Smooth muscle cell of the coronary artery (primary cell): ENCODE results near the gene ATF1. TPM values are rescaled to one million over a fixed set of nuclear protein-coding genes. Genes with fewer than 3 reads are reported as not detected.

Experiments
- total RNA-seq: library from RNA; depleted of rRNA; stranded (reverse); fragments of >200 nt; gene quantifications from 2 replicates; pipeline ENCODE4 v1.2.3, GENCODE V29; 2014; ENCODE audit warnings: low replicate concordance

The ATF1 gene
- total RNA-seq: 23.2 and 28.8 TPM in 2 replicates

DNA sequence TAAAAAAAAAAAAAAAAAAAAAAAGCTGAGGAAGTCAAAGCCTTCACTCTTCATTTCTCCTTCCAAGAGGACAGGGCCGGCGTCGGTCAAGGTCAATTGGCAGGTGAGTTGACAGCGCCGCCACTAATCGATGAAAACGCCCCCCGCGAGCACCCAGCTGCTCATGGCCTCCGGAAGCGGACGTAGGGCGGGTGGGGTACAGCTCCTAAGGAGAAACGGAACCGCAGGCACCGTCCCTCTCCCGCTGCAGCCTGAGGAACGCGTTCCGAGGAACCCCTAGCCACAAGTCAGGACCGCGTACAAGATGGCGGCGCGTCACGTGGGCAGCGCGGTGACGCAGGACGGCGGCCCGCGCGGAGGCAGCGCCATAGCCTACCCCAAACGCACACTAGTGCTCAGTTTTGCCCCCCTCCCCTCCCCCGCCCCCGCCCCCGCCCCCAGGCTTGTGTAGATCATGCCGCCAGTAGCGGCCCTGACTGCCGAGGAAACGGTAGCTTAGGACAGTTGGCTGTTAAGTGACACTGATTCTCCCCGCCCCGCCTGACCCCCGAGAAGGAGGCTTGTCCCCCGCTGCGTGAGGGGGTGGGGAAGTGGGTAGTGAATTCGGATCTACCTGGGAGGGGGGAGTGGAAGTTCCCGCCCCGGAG is at the start of gene ATF1:
TSS of gene ATF1 (plus strand) at position 463 of the 647 bp plus-strand sequence. CDS start 16,045 bp downstream, outside the sequence.

DNA sequence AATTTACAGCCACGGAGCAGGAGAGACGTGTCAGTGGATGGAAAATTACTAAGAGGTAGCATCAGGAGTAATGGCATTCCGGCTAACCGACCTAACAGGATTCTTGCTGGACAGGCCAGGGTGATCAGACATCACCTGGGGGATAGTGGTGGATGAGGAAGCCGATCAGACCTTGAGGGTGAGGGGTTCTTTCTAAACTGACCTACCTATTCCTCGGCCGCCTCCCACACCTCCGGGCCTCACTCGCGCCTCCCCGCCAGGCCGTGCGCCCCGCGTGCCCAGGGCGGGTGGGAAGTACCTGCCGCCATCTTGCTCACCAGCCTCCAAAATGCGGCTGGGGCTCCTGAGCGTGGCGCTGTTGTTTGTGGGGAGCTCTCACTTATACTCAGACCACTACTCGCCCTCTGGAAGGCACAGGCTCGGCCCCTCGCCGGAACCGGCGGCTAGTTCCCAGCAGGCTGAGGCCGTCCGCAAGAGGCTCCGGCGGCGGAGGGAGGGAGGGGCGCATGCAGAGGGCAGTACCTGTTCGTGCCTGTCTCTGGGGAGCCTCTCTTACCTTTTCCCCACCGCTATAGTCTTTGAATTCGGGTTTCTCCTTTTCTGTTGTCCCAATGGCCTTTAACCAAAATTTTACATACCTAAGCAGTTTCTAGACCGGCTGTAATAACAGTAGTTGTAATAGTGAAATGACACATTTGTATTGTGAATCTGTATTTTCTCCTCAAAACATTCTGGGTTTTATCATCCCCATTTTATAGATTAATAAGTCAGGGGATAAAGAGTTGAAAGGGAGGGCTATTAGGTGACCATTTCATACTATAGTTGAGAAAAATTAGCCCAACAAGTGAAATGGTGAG is 79.0 kb downstream of the ATF1 start, which contains the start of gene TMPRSS12:
TSS of gene TMPRSS12 (plus strand) at position 290 of the 857 bp plus-strand sequence. CDS start at position 329, 39 bp downstream.

Other genes with a start within 250 kb of the ATF1 start
- gene TMPRSS12, start 78.8 kb downstream of the ATF1 start, total RNA-seq: not detected in 2 replicates
- gene HIGD1C, start 188.4 kb downstream of the ATF1 start, total RNA-seq: not detected in 2 replicates